HG02610 (cell line): ENCODE results near the gene DEDD.
"Not testable (repeated sequence)": the region's sequence is repeated elsewhere in the genome, so short reads cannot be mapped to it uniquely, and the experiment has no call there.

Experiments
- ATAC-seq: cut with Tn5 transposase; IDR thresholded peaks from one replicate; pipeline ENCODE4 v1.9.1; 2021; ENCODE audit warnings: mild to moderate bottlenecking, moderate library complexity; ENCODE audit not compliant: unreplicated experiment

Gene DEDD

DNA sequence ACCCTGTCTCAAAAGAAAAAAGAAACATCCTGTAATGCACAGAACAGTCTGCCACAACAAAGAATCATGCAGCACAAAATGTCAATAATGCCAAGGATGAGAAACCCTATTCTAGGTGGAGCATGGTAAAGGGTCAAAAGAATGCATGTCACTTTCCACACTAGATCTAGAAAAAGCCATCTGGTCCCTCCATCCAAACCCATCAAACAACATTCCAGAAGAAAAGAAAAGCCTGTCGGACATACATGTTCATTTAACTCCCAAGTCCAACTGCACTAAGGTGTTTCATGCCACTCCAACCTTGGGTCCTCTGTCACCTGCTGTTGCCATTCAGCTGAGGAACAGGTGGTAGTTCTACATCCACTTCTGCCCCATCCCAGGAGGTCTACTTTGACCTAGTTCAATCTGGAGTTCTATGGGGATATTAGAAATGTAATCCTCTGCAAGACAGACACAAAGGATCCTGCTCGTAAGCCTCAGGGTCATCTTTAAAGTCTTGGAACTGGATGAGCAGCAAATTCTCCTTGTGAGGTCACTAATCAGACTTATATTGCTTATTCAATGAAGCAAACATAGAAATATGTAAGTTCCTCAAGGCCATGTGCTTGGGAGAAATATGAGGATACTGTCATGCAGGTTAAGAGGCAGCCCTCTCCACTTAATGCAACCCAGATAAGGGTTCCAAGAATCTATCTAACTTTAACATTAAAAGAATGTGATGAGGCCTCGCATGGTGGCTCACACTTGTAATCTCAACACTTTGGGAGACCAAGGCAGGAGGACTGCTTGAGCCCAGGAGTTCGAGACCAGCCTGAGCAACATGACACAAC, 3.7 kb downstream of the DEDD start:
- no peak for ATAC-seq

DNA sequence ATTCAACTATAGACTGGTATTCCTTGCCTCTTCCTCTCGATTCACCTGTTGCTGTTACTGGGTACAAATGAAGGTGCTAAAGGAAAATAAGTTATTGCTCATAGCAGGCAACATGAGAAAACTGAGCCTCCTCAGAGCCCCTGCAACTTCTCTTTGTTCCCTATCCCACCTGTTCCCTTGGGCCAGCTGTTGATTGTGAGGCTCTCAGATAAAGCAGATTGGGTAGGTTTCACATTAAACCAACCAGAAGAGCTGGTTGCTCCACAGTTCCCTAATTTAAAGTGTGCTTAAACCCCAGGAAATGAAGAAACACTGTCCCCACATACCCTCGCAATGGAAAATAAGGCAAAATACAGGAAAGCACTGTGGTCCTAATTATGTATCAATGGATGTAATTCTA, 4.8 kb downstream of the DEDD start:
- ATAC-seq = no peak

DNA sequence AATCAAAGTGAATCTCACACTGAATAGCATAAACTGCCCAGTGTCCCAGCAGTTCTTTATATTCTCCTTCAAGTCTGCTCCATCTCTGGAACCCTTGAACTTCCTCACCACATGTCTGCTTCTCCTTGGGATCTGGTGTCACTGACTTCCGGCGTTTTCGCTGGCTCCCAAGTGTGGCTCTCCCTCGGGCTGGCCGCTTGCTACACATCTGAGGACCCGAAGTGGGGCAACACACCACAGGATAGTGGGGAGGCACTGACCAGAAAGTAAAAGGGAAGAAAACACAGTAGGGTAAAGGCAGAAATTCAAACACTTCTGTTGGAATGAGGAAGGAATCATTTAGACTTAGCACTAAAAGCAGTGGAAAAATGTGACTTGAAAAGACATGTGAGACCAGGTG, 9.5 kb downstream of the DEDD start:
- ATAC-seq = no peak

DNA sequence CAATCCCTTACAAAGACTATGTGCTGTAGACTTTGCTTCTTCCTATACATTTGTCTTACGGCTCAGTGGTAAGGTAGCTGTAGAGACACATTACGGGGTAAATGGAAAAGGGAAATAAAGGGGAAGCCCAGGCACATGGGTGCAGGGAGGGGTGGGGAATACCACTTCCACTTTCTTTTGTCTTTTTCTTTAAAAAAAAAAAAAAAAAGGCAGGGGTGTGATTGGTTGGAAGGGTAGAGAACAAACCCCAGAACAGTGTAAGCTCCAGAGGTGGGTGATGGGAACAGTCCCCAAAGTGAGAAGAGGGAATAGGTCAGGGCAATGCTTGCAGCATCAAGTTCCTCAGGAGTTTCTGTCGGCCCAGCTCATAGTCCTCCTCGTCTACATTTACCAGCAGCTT, 10.6 kb downstream of the DEDD start:
- ATAC-seq = no peak

DNA sequence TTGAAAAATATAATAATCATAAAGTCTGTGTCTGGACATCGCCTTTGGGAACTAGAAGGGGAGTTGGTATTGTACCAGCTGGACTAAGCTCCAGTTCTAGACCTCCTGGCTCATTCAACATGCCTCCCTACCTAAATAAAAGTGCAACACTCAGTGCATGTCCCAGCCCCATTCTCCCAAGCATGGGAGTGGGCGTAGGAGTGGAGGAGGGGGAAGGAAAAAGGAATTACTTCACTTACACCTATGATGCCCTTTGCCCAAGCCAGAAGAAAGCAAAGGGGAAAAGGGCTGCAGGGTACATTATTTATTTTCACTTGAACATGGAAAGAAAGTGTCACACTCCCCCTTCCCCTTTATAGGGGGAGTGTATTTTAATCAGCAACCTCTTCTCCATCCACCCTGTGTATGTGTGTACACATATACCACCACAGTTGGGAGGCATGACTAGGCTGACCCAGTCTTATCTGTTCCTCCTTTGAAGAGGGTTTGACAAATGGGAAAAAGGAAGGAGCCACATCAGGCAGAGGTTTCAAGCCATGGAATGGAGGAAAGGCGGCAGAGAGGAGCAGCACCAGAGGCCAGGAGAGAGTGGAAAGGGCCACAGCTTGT, 11.3 kb downstream of the DEDD start:
- no peak for ATAC-seq

DNA sequence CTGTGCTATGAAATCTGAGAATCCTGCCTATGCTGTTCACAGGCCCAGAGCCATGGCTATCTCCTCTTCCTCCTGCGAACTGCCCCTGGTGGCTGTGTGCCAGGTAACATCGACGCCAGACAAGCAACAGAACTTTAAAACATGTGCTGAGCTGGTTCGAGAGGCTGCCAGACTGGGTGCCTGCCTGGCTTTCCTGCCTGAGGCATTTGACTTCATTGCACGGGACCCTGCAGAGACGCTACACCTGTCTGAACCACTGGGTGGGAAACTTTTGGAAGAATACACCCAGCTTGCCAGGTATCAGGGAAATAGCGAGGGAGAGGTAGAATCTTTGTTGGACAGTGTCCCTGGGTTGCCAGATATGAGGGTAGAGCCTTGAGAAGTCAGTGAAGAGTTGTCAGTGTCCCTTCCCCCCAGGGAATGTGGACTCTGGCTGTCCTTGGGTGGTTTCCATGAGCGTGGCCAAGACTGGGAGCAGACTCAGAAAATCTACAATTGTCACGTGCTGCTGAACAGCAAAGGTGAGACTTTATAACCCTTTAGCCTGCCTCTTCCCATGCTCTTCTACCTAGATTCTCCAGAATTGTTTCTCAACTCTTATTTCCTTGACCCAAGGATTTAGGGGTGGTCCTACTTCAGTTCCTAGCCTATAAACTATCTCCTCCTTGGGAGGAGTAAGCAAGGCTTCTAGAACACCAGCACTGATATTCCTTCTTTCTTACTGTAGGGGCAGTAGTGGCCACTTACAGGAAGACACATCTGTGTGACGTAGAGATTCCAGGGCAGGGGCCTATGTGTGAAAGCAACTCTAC, 13.2 kb downstream of the DEDD start:
- ATAC-seq = peak; percentile 42

DNA sequence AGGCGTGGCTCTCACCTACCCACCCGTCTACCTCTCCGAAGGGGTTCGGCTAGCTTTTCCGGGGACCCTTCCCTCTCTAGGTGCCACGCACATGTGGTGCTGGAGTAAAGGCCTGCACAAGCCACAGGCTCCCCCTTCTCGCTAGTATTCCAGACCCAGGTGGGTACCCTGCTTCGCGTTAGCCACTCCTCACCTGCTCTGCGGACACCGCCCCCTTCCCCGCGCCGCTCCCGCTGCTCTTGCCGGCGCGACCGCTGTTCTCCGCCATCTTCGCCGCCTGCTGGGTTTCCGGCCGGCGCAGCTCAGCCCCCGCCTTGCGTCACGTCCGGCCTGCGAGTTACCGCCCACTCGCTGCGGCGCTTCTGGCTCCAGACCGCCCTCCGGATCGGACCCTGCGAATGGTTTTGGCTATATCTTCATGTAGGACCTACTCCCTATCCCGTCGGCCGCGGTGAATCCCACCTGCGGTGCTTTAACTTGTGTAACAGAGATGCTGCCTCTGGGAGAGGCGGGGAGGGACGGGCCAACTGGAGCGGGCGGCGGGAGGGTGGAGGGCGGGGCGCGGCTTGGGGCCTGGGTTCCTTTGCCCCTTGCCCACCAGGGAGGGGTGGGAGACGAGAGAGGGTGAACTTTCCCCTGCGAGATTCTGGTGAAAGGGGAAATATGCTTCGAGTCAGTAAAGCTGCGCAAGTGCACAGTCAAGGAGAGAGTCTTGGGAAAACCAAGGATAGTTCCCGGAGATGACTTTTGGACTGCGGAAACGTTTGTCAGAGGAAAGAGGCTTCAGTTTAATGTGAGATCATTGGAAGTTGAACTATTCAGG, 14.5 kb downstream of the DEDD start, which contains the start of the genes NIT1 and PFDN2:
Gene NIT1 (plus strand): TSS at position 347 of the 823 bp plus-strand sequence. CDS start 72 bp downstream, at position 419.
Gene PFDN2 (minus strand): TSS at position 279 of the 823 bp plus-strand sequence. CDS start 11 bp downstream, at position 268.
- ATAC-seq = peak; percentile 80

DNA sequence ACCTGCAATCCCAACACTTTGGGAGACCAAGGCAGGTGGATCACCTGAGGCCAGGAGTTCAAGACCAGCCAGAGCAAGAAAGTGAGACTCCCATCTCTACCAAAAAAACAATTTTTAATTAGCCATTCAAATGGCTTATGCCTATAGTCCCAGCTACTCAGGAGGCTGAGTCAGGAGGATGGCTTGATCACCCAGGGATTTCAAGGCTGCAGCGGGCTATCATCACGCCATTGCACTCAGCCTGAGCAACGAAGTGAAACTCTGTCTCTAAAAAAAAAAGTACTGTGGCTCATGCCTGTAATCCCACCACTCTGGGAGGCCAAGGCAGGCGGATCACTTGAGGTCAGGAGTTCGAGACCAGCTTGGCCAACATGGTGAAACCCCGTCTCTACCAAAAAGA, 16.5 kb downstream of the DEDD start:
- ATAC-seq = not testable (repeated sequence)

DNA sequence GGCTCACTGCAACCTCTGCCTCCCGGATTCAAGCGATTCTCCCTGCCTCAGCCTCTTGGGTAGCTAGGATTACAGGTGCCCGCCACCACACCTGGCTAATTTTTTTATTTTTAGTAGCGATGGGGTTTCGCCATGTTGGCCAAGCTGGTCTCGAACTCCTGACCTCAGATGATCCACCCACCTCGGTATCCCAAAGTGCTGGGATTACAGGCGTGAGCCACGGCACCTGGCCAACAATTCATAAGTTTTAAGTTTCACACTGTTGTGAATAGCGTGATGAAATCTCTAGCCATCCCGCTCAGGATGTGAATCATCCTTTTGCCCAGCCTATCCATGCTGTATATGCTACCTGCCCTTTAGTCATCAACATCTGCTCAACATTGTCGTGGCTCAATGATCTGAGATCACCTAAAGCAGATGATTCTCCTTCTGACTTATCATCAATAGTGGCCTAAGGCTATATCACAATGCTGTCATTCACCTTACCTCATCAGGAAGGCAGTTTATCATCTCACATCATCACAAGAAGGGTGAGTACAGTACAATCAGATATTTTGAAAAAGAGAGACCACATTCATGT, 17.2 kb downstream of the DEDD start:
- no peak for ATAC-seq

DNA sequence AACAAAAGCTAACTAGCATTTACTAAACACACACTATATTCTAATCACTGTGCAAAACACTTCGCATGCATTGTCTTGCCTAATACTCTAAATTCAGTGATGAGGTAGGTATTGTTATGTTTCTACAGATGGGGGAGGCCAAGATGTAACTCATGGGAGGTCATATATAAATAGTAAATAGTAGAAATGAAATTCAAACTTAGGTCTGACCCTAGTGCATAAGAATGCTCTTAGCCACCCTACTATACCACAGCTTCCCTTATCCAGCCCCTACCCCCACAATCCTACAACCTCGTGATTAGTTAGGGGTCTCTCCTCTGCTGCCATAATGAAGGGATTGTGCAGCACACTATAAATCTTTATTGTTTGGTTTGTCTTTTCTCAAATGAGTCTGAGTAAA, 17.9 kb downstream of the DEDD start:
- ATAC-seq = no peak

DNA sequence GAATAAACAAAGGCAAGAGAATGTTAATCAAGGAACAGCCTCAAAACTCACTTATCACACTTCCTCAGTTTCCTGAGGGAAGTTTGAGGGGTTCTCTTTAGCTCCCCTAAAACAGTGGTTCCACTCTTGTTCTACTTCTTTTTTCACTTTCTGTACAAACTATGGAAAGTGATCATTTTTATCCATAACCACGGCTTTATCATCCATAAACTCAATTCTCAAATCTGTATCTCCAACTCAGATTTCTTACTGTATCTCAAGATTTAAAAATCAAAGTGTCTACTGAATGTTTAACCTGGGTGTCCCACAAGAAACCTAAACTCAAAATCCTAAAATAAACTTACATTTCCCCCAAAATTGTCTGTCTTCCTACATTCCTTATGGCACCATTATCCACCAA, 18.6 kb downstream of the DEDD start:
- ATAC-seq = no peak

DNA sequence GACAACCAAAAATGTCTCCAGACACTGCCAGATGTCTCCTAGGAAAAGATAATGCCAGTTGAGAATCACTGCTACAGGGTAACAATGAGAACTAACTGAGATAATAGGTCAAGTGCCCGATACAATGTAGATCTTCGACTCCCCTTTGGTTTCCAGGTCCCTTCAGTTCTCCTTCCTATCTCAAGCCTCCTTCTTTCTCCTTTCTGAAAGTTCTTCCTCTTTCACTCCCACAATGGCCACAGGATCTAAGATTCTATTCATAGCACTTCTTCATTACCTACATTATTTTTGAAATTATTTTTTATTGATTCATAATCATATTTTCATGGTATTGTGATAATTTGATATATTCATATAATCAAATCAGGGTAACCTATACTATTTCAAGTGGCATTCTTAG, 20.9 kb downstream of the DEDD start:
- no peak for ATAC-seq

DNA sequence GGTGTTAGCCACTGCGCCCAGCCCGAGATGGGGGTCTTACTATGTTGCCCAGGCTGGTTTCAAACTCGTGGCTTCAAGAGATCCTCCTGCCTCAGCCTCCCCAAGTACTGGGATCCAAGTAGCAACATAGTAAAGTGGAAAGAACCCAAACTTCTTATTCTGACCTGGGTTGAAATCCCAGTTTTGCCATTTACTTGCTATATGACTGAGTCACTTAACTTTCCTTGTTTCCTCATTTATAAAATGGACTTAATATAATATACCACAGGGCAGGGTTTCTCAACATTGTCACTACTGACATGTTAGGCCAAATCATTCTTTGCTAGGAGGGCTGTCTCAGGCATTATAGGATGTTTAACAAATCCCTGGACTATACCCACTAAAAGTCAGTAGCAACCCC, 21.4 kb downstream of the DEDD start:
- no peak for ATAC-seq

DNA sequence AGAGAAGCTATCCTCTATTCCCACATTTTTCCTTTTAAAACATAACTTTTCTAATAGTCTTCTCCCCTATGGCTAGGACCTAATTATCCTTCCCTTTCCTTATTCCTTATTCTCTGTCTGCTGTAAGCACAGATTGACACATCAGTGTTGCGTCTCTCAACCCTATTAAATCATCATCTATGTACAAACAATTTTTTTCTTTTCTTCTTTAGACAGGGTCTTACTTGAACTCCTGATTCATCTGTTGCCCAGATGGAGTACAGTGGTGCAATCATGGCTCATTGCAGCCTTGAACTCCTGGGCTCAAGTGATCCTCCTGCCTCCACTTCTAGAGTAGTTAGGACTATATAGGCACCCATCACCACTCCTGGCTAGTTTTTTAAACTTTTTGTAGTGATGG, 26.0 kb downstream of the DEDD start:
- no peak for ATAC-seq

DNA sequence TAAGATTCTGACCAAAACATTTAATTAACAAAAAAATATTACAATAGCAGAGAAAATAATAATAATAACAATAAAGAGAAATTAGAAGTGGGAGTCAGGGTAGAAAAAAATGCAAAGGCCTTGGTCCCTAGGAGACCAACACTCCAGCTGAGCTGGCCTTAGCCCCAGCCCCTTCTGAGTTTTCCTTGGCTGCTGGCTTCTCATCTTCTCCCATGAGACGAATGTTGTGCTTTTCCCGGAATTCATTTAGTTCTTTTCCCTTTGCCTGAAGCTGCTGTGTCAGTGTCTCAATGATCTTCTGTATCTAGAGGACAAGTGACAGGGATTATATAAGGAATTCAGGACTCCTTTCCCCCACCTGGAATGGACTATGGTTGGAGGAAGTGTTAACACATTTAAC, 31.9 kb downstream of the DEDD start:
- ATAC-seq = no peak

DNA sequence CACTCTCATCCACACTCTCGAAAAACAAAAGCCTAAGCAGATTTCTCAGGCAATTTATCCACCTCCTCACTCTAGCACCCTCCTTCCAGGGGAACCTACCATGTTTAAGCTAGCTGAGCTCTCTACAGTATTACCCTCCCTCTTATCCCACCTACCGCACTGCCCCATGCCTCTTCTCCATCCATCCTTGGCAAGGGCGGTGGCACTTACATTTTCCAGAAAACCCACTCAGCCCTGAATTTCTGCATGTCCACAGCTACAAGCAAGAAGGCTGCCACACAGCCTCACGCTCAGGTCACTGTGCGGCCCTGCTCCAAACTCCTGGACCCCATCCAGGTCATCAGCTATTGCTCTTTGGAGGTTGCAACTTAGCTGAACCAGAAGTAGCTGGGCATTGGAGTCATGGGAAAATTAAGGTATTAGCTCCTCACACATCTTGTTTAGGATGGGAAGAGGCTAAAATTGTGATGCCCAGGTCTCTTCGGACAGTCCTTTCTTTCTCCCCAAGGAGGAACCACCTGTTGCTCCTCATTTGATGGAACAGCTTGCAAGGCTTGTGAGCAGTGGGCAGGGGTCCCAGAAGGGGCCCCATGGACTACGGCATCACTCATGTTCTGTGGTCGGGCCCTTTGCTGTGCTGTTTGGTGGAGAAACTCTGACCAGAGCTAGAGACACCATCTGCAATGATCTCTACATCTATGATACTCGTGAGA, 33.2 kb downstream of the DEDD start:
- ATAC-seq = no peak

DNA sequence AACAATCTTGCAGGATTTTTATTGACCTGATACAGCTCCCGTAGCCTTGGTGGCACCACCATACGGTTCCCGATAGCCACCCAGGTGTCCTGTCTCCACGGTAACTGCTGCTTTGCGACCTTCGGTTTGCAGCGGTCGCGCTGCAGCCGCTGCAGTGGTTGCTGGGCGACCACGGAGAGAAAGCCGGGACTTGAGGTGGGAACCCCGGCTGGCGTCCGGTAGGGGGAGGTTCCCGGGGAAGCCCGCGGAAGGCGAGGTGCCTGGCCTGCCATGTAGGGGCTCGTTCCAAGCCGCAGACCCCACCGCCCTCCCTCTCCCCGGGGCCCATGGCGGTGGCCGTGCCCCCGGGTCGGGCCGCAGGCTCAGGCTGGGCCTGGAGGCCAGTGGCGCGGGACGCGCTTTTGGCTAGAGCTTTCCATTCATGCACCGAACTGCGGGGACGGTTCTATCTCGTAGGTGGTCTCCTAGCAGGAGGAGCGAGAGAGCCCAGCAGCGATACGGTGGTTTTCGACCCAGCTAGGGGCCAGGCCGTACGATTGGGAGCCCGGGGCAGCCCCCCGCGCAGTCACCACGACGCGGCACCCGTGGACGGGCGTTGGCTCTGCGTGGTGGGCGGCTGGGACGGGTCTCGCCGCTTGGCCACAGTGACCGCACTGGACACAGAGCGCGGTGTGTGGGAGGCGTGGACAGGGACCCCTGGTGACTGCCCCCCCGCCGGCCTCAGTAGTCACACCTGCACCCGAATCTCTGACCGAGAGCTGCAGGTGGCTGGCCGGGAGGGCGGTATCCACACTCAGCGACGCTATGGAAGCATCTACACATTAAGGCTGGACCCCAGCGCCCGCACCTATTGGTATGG, 34.0 kb downstream of the DEDD start, which contains the start of gene KLHDC9:
Gene KLHDC9 (plus strand): TSS at position 152 of the 859 bp plus-strand sequence. CDS start 175 bp downstream, at position 327.
- peak; percentile 69 for ATAC-seq

DNA sequence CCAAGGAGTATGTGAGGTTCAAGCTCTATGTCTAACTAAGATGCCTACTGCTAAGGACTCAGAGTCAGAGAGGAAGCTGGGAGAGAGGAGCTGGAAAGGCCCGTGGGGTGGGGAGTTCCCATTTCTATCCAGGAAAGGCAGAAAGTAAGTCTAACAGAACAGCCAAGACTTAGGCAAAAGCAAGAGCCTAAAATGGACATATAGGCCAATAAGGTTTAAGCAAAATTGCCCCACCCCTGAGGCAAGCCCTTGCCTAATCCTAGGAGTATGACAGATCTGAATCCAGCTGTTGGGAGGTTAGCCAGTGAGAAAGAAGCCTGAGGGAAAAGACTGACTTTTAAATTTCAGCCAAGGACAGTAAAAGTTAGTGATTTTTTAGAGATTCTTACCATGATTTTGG, 35.9 kb downstream of the DEDD start:
- no peak for ATAC-seq

DNA sequence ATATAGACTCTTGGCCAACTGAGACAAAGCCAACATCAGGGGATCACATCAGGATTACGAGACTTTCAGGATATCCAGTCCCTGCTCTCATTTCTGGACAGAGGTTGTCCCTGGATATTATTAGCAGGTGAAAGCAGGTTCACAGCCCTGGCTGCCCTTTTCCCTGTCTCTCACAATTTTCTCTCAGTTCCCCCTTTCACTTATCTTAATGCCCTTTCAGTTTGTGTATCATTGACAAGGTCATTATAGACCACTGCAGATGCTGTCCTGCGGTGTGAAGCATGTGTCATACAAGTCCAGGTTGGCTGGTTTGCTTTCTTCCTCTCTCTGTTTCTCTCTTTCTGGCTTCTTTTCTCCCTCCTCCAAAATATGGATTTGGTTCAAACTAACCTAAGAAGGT, 36.5 kb downstream of the DEDD start:
- ATAC-seq = peak; percentile 43
